SU-DHL-6 (cell line): ENCODE measurements around the gene SACM1L.

Experiments used
- CTCF ChIP-seq: fragments of 200-600 bp; sonication (generic); IDR thresholded peaks from one replicate; pipeline ENCODE4 v1.5.1; 2017; ENCODE audit warnings: antibody characterized with exemption, mild to moderate bottlenecking, low read length, moderate library complexity; ENCODE audit not compliant: insufficient read depth, poor library complexity, severe bottlenecking
- EZH2phosphoT487 ChIP-seq: fragments of 200-600 bp; sonication (generic), shearing (Covaris generic); conservative IDR thresholded peaks from 2 replicates; pipeline ENCODE4 v1.6.1; 2018; ENCODE audit warnings: mild to moderate bottlenecking, antibody characterized with exemption, low read length, moderate library complexity, mixed read lengths

GRCh38 chr3:45686850-45687249, 2.3 kb upstream of the SACM1L start:
- TF ChIP-seq CTCF (no peak), EZH2phosphoT487 (no peak)
